Mesendoderm (in vitro differentiated cells): Measurements from ENCODE around the gene TAF6.

Experiments used
- DNase-seq: peaks from one replicate; pipeline ENCODE4 v3.0.0; 2013
- H2AK5ac ChIP-seq: 2 replicates; pipeline ENCODE4 v1.6.1; 2013; ENCODE audit warnings: low read length, inconsistent platforms
- H2BK120ac ChIP-seq: 2 replicates; pipeline ENCODE4 v1.6.1; 2013; ENCODE audit warnings: low read depth, mild to moderate bottlenecking, low read length, moderate library complexity, mixed read lengths
- H2BK15ac ChIP-seq: replicated peaks from 2 replicates; pipeline ENCODE4 v1.6.1; 2013; ENCODE audit warnings: low read depth, mild to moderate bottlenecking, moderate library complexity
- H2BK5ac ChIP-seq: 2 replicates; pipeline ENCODE4 v1.6.1; 2013; ENCODE audit warnings: low read length, inconsistent platforms
- H3K18ac ChIP-seq: 2 replicates; pipeline ENCODE4 v1.6.1; 2013; ENCODE audit warnings: mild to moderate bottlenecking, low read length, mixed read lengths
- H3K23ac ChIP-seq: one replicate; pipeline ENCODE4 v1.6.1; 2013; ENCODE audit warnings: low read length
- H3K27ac ChIP-seq: 2 replicates; pipeline ENCODE4 v1.5.1; 2013; ENCODE audit warnings: low read depth, mild to moderate bottlenecking, inconsistent platforms, low read length, moderate library complexity
- H3K27me3 ChIP-seq: 2 replicates; pipeline ENCODE4 v1.6.1; 2013; ENCODE audit warnings: low read length, control low read depth, mild to moderate bottlenecking, inconsistent platforms; ENCODE audit not compliant: insufficient read depth, poor library complexity
- H3K36me3 ChIP-seq: 2 replicates; pipeline ENCODE4 v1.6.1; 2013; ENCODE audit warnings: low read length, inconsistent platforms; ENCODE audit not compliant: control insufficient read depth, insufficient read depth
- H3K4ac ChIP-seq: one replicate; pipeline ENCODE4 v1.6.1; 2013; ENCODE audit warnings: low read depth, mild to moderate bottlenecking, low read length, moderate library complexity
- H3K4me1 ChIP-seq: 2 replicates; pipeline ENCODE4 v1.6.1; 2013; ENCODE audit warnings: low read depth, low read length, inconsistent platforms; ENCODE audit not compliant: control insufficient read depth
- H3K4me2 ChIP-seq: 2 replicates; pipeline ENCODE4 v1.6.1; 2013; ENCODE audit warnings: low read length
- H3K4me3 ChIP-seq: 2 replicates; pipeline ENCODE4 v1.5.1; 2013; ENCODE audit warnings: mild to moderate bottlenecking, low read length
- H3K56ac ChIP-seq: one replicate; pipeline ENCODE4 v1.6.1; 2013; ENCODE audit warnings: low read length
- H3K79me1 ChIP-seq: 2 replicates; pipeline ENCODE4 v1.6.1; 2013; ENCODE audit warnings: low read length, inconsistent platforms
- H3K79me2 ChIP-seq: 2 replicates; pipeline ENCODE4 v1.6.1; 2013; ENCODE audit warnings: mild to moderate bottlenecking, low read length; ENCODE audit not compliant: control insufficient read depth, insufficient read depth
- H3K9ac ChIP-seq: 2 replicates; pipeline ENCODE4 v1.6.1; 2013; ENCODE audit warnings: low read length, inconsistent platforms
- H4K5ac ChIP-seq: one replicate; pipeline ENCODE4 v1.6.1; 2013; ENCODE audit warnings: low read length
- H4K8ac ChIP-seq: one replicate; pipeline ENCODE4 v1.6.1; 2013; ENCODE audit warnings: low read depth, mild to moderate bottlenecking, control low read depth, low read length, moderate library complexity
- WGBS: extraction: QIAGEN DNeasy Blood & Tissue Kit; methylation state at CpG from one replicate; pipeline ENCODE4 v1.1.7; 2013; ENCODE audit warnings: low lambda C conversion rate, missing lambda C conversion rate; ENCODE audit not compliant: insufficient coverage; ENCODE audit errors: extremely low coverage; 5-methylcytosine and 5-hydroxymethylcytosine counted together

The TAF6 gene

GRCh38 chr7:100126239-100126930 is 7.2 kb upstream of the TAF6 start:
- Histone ChIP-seq H3K4me1 (peaks cover 2% of the 10 kb centered on the region), H3K23ac (peak overlapping the region; percentile 59), H3K4me3 (peak overlapping the region; percentile 69), H3K4ac (no peak overlapping the region), H4K5ac (no peak overlapping the region), H3K9ac (peak overlapping the region; percentile 91), H2BK120ac (no peak overlapping the region), H3K4me2 (peak overlapping the region; percentile 57), H3K18ac (peak overlapping the region; percentile 19), H3K27ac (peak overlapping the region; percentile 91), H3K56ac (peak overlapping the region; percentile 94), H2BK15ac (no peak overlapping the region), H3K27me3 (no peaks in the 10 kb centered on the region), H2AK5ac (no peak overlapping the region), H2BK5ac (peak overlapping the region; percentile 61), H4K8ac (no peak overlapping the region), H3K36me3 (no peaks in the 10 kb centered on the region), H3K79me1 (no peaks in the 10 kb centered on the region), H3K79me2 (no peaks in the 10 kb centered on the region)
- no CpG with 5 or more reads among the region's 29 CpGs for WGBS
- no peak for DNase-seq

DNA sequence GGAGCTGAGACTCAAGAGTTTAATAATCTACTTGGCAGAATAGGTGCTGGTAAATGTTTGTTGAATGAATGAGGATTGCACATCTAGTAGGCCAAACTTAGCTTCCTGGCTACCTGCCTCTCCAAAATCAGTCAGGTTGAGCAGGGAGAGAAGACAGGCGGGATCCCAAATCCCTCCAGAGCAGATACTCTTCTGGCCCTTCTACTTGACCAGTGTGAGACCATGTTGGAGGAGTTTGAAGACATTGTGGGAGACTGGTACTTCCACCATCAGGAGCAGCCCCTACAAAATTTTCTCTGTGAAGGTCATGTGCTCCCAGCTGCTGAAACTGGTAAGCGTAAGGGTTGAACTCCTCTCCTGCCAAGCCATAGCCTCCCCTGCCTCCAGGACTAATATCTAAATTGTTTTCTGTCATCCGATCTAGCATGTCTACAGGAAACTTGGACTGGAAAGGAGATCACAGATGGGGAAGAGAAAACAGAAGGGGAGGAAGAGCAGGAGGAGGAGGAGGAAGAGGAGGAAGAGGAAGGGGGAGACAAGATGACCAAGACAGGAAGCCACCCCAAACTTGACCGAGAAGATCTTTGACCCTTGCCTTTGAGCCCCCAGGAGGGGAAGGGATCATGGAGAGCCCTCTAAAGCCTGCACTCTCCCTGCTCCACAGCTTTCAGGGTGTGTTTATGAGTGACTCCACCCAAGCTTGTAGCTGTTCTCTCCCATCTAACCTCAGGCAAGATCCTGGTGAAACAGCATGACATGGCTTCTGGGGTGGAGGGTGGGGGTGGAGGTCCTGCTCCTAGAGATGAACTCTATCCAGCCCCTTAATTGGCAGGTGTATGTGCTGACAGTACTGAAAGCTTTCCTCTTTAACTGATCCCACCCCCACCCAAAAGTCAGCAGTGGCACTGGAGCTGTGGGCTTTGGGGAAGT is 5.4 kb upstream of the TAF6 start:
- WGBS = no CpG with 5 or more reads among the region's 4 CpGs
- Histone ChIP-seq H2AK5ac (no peak overlapping the region), H2BK120ac (no peak overlapping the region), H2BK5ac (no peak overlapping the region), H3K27ac (no peak overlapping the region), H3K56ac (no peak overlapping the region), H2BK15ac (no peak overlapping the region), H4K8ac (no peak overlapping the region), H3K23ac (no peak overlapping the region), H4K5ac (no peak overlapping the region), H3K79me2 (no peaks in the 10 kb centered on the region), H3K4me2 (no peak overlapping the region), H3K36me3 (no peaks in the 10 kb centered on the region), H3K4me3 (no peak overlapping the region), H3K18ac (no peak overlapping the region), H3K27me3 (no peaks in the 10 kb centered on the region), H3K79me1 (no peaks in the 10 kb centered on the region), H3K4ac (no peak overlapping the region), H3K9ac (no peak overlapping the region), H3K4me1 (peaks cover 4% of the 10 kb centered on the region)
- DNase-seq = no peak

DNA sequence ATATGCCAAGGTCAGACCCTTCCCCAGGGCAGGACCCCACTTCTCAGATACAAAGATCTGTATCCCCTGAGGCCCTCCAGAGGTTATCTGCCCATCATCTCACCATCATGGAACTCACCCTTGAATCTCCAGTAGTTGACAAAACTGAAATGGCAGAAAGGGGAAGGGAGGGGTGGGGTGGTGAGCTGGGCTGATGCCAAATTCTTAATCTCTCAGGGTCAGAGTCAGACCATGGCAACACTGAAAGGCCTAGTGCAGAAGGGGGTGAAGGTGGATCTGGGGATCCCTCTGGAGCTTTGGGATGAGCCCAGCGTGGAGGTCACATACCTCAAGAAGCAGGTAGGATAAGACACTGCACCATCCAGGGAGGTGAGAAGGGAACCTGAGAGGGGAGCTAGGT is 3.4 kb upstream of the TAF6 start:
- no peak overlapping the region for H3K4me3 ChIP-seq
- DNase-seq = no peak
- H2AK5ac ChIP-seq = no peak overlapping the region
- H2BK120ac ChIP-seq = no peak overlapping the region
- no peak overlapping the region for H2BK5ac ChIP-seq
- no peak overlapping the region for H3K27ac ChIP-seq
- H3K23ac ChIP-seq = no peak overlapping the region
- peaks cover 4% of the 10 kb centered on the region for H3K4me1 ChIP-seq
- H4K8ac ChIP-seq = no peak overlapping the region
- peaks cover 3% of the 10 kb centered on the region for H3K79me2 ChIP-seq
- H2BK15ac ChIP-seq = no peak overlapping the region
- peaks cover 3% of the 10 kb centered on the region for H3K79me1 ChIP-seq
- H3K9ac ChIP-seq = no peak overlapping the region
- H3K18ac ChIP-seq = no peak overlapping the region
- no peak overlapping the region for H3K4me2 ChIP-seq
- WGBS = no CpG with 5 or more reads among the region's 1 CpG
- H3K36me3 ChIP-seq = no peaks in the 10 kb centered on the region
- H3K56ac ChIP-seq = no peak overlapping the region
- no peaks in the 10 kb centered on the region for H3K27me3 ChIP-seq
- H3K4ac ChIP-seq = no peak overlapping the region
- H4K5ac ChIP-seq = no peak overlapping the region

DNA sequence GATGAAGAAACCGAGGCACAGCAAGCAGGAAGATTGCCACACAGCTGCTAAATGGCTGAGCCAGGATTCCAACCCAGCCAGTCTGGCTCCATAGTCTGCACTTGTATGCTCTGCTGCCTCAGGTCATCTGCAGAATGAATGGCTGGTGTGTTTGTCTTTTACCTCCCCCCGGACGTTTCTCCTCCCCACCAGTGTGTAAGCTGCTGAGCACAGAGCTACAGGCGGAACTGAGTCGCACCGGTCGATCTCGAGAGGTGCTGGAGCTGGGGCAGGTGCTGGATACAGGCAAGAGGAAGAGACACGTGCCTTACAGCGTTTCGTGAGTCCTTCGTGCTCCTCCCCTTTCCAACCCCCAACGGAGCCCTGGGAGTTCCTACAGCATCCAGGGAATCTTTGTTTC is 2.9 kb upstream of the TAF6 start:
- Histone ChIP-seq H2BK5ac (no peak overlapping the region), H3K79me2 (peaks cover 3% of the 10 kb centered on the region), H4K8ac (no peak overlapping the region), H3K27me3 (no peaks in the 10 kb centered on the region), H2BK15ac (no peak overlapping the region), H3K27ac (no peak overlapping the region), H3K4me3 (no peak overlapping the region), H3K79me1 (peaks cover 3% of the 10 kb centered on the region), H3K9ac (no peak overlapping the region), H3K4me1 (peaks cover 4% of the 10 kb centered on the region), H3K56ac (no peak overlapping the region), H3K4ac (no peak overlapping the region), H2BK120ac (no peak overlapping the region), H3K18ac (no peak overlapping the region), H2AK5ac (no peak overlapping the region), H3K23ac (no peak overlapping the region), H4K5ac (no peak overlapping the region), H3K4me2 (no peak overlapping the region), H3K36me3 (no peaks in the 10 kb centered on the region)
- no CpG with 5 or more reads among the region's 13 CpGs for WGBS
- DNase-seq = no peak

DNA sequence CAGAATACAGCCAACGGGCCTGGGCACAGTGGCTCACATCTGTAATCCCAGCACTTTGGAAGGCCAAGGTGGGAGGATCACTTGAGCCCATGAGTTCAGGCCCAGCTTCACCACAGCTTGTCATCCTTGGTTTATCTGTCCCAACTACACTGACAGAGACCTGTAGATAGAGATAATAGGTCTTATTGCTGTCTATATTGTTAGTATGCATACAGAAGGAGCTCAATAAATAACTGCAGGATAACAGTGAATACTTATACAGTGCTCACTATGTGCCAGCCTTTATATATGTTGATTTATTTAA is 1.5 kb upstream of the TAF6 start:
- Histone ChIP-seq H3K4me3 (no peak overlapping the region), H3K4ac (no peak overlapping the region), H3K4me1 (peaks cover 4% of the 10 kb centered on the region), H3K18ac (no peak overlapping the region), H2BK120ac (no peak overlapping the region), H2BK5ac (no peak overlapping the region), H2BK15ac (no peak overlapping the region), H3K79me2 (peaks cover 3% of the 10 kb centered on the region), H3K23ac (no peak overlapping the region), H3K9ac (peak overlapping the region; percentile 35), H4K8ac (no peak overlapping the region), H3K79me1 (peaks cover 3% of the 10 kb centered on the region), H3K56ac (peak overlapping the region; percentile 74), H3K4me2 (peak overlapping the region; percentile 77), H2AK5ac (no peak overlapping the region), H4K5ac (no peak overlapping the region), H3K27ac (no peak overlapping the region), H3K36me3 (no peaks in the 10 kb centered on the region), H3K27me3 (no peaks in the 10 kb centered on the region)
- DNase-seq = no peak
- no CpG with 5 or more reads among the region's 1 CpG for WGBS
